ENCODE results near the gene C19orf73.

DNA sequence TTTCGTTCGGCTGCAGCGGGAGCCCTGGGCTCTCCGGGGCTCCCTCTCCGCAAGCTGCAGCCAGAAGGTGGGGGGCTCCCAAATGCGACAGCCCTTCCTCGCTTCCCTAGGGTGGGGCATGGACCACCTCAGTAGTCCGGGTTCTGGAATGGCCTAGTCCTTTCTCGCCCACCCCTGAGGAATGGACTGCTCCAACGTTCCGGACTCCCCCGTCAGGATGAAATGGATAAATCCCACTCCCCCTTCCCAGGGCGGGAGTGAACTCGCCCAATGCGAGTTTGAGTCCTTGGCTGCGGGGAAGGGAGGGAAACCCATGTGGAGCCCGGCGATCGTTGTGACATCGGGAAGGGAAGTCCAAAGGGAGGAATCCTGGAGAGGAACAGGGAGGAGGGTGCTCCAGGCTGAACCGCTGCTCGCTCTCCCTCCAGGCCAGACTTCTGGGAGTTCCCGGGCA, 30.7 kb upstream of the C19orf73 start:
- TF ChIP-seq POLR2AphosphoS5 (IDR thresholded peaks at IDR 0.05; ENCODE audit: low read depth, low read length): no peak
- no peak for TF ChIP-seq POLR2A (IDR thresholded peaks at IDR 0.05; ENCODE audit: low read depth, low read length)

Measured in GM12892 (cell line).